Measurements from ENCODE around the gene XRCC2. TPM values are rescaled to one million over a fixed set of nuclear protein-coding genes. Genes with fewer than 3 reads are reported as not detected.

Gene XRCC2
- total and polyA plus RNA-seq, 2 of the 4 experiments (the other 2 are of a cell fraction) = 2.2 to 3.6 TPM

GRCh38 chr7:152677808-152678670 is 2.1 kb upstream of the XRCC2 start:
- H2BK15ac ChIP-seq (ENCODE audit: low read depth, low read length) = no peak overlapping the region
- no peak overlapping the region for H2BK120ac ChIP-seq (ENCODE audit: low read depth, low read length)
- no peak overlapping the region for H3K23ac ChIP-seq (ENCODE audit: low read depth, low read length)
- H3K4me1 ChIP-seq (ENCODE audit: control insufficient read depth, insufficient read depth, low read length) = no peaks in the 10 kb centered on the region
- in situ Hi-C loops (cut with MboI; ENCODE audit: low sequenced_read_pairs) = loop anchor here (10.0 kb wide), 1 partner anchor 343 kb away; no protein-coding TSS in a partner anchor
- BruUV-seq (replicated peaks) = no TSS peak
- ATAC-seq (ENCODE audit: low read depth) (no peak), DNase-seq (no peak)
- H4K91ac ChIP-seq (ENCODE audit: insufficient read depth, low read depth, low read length) = no peak overlapping the region
- H3K36me3 ChIP-seq (ENCODE audit: control insufficient read depth, insufficient read depth, low read length) = no peaks in the 10 kb centered on the region
- no peak overlapping the region for H3K18ac ChIP-seq (ENCODE audit: low read depth, low read length)
- TF ChIP-seq CEBPB (IDR thresholded peaks at IDR 0.05; ENCODE audit: low read depth, low read length) (no peak), ELK1 (IDR thresholded peaks at IDR 0.05; ENCODE audit: borderline replicate concordance, low read depth, low read length) (no peak), CTCF (conservative IDR thresholded peaks at IDR 0.05; ENCODE audit: low read depth, low read length) (no peak), MXI1 (IDR thresholded peaks at IDR 0.05; ENCODE audit: borderline replicate concordance, low read depth, low read length) (no peak), RCOR1 (IDR thresholded peaks at IDR 0.05; ENCODE audit: insufficient replicate concordance, low read length) (no peak), SMC3 (IDR thresholded peaks at IDR 0.05; ENCODE audit: low read depth, low read length) (no peak), POLR2A (IDR thresholded peaks at IDR 0.05; ENCODE audit: low read depth, low read length) (no peak), BHLHE40 (IDR thresholded peaks at IDR 0.05; ENCODE audit: low read depth, low read length) (no peak), MAFK (IDR thresholded peaks at IDR 0.05; ENCODE audit: low read depth, low read length) (no peak), MAZ (IDR thresholded peaks at IDR 0.05; ENCODE audit: borderline replicate concordance, low read depth, low read length) (no peak)
- no peak overlapping the region for H3K4me3 ChIP-seq (ENCODE audit: insufficient read depth, low read depth, low read length)
- dilution Hi-C loops (cut with HindIII; ENCODE audit: low sequenced_read_pairs, unreplicated experiment) = no loop called here
- no peaks in the 10 kb centered on the region for H4K20me1 ChIP-seq (ENCODE audit: insufficient read depth, low read length)
- peaks cover 10 to 13% of the 10 kb centered on the region in 2 experiments; a peak in 3 of 4 replicates for H3K79me1 ChIP-seq (ENCODE audit: low read depth in 1 of 2, low read length in 2 of 2)
- H3K4ac ChIP-seq (ENCODE audit: low read depth, low read length) = no peak overlapping the region
- no peaks in the 10 kb centered on the region for H3K27me3 ChIP-seq (ENCODE audit: control insufficient read depth, insufficient read depth, low read length)
- H3K56ac ChIP-seq (ENCODE audit: extremely low read depth, insufficient read depth, low read length) = no peak overlapping the region
- POLR2A ChIA-PET (ENCODE audit: unreplicated experiment) = no interaction called here
- H2BK20ac ChIP-seq (ENCODE audit: low read depth, low read length) = no peak overlapping the region
- H3K4me2 ChIP-seq (ENCODE audit: low read depth, low read length) = no peak overlapping the region
- no peak overlapping the region for H2AK5ac ChIP-seq (ENCODE audit: low read depth, low read length)
- H4K8ac ChIP-seq (ENCODE audit: low read depth in 2 of 2, low read length in 2 of 2) = no peak overlapping the region
- no peak overlapping the region for H2AK9ac ChIP-seq (replicated peaks; ENCODE audit: low read depth, low read length, poor library complexity)
- H3K9me3 ChIP-seq (ENCODE audit: control insufficient read depth, insufficient read depth, low read length) = no peaks in the 10 kb centered on the region
- CTCF ChIA-PET = interaction anchor here (0.6 to 1.0 kb wide), 2 partner anchors 88 to 342 kb away, joined by 3 to 5 read pairs; no protein-coding TSS in a partner anchor
- H2BK5ac ChIP-seq (ENCODE audit: low read depth, low read length, poor library complexity, severe bottlenecking) = no peak overlapping the region
- H2AFZ ChIP-seq (replicated peaks; ENCODE audit: low read length, poor library complexity) = no peak overlapping the region
- no peak overlapping the region for H4K5ac ChIP-seq (ENCODE audit: low read depth, low read length)
- no peaks in the 10 kb centered on the region for H3K9me1 ChIP-seq (ENCODE audit: insufficient read depth, low read length)
- no peak overlapping the region for H3K14ac ChIP-seq (replicated peaks; ENCODE audit: low read depth, low read length)
- H3K27ac ChIP-seq (ENCODE audit: insufficient read depth, low read length) = no peak overlapping the region
- H3K9ac ChIP-seq (ENCODE audit: low read depth, low read length) = no peak overlapping the region
- 50% methylated on average over 2 of the region's 11 CpGs; no CpG with 5 or more reads in 1 of the 2 experiments for WGBS, 2 experiments (ENCODE audit: extremely low coverage in 2 of 2, insufficient read length in 1 of 2)
- intact Hi-C loops (cut with micrococcal nuclease) = loop anchor here (5.0 to 10.0 kb wide), 2 partner anchors 216 to 243 kb away; partner anchors contain the start of gene KMT2C

Data from IMR-90 (cell line).